Measurements from ENCODE around the gene B4GALT7. TPM values are rescaled to one million over a fixed set of nuclear protein-coding genes. Genes with fewer than 3 reads are reported as not detected.

Gene B4GALT7
- total RNA-seq, 1 experiment from 2014 or later: 26.3 TPM

DNA sequence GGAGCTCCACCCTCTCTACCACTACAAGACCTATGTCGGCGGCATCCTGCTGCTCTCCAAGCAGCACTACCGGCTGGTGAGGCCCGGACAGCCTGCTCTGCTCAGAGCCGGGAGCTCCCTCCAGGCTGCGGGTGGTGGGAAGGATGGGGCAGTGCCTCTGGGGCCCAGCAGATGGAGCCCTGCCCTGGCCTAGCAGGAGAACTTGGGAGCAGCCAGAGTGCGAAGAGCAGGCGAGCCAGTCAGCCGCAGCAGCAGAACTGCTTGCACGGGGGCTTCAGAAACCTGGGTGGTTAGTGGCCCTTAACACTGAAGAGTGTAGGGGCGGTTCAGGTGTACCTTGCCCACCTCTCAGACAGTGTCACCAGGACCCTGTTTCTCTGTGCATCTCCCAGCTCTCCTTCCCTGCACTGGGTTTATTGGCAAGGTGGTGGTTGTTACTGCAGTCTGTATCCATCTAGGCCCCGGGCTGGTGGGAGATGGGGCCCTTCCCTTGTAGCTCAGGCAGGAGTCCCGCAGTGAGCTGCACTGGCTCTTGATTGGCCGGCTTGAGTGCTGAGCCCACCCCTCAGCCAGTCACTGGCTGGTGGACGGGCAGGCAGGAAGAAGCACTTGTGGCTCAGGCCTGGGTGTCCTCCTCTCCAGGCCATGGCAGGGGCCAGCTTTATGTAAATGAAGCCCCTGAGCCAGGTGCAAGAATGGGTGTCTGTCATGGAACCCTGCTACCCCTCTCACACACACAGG is 7.7 kb downstream of the B4GALT7 start:
- no peaks in the 10 kb centered on the region for H3K9me3 Mint-ChIP-seq
- Histone ChIP-seq H3K18ac (ENCODE audit: insufficient read length, low read depth, low read length) (no peak overlapping the region), H2AK5ac (ENCODE audit: insufficient read length, low read length) (no peak overlapping the region), H4K20me1 (ENCODE audit: control insufficient read depth, insufficient read depth, insufficient read length) (no peaks in the 10 kb centered on the region), H3K27me3 (ENCODE audit: insufficient read depth, low read length) (no peaks in the 10 kb centered on the region), H3K27ac (ENCODE audit: insufficient read length, low read depth, low read length) (no peak overlapping the region), H3K14ac (ENCODE audit: insufficient read depth, low read length) (no peak overlapping the region; the same call in 1 of the 2 replicates), H3K23me2 (ENCODE audit: insufficient read length, low read depth, low read length, poor library complexity, severe bottlenecking) (no peaks in the 10 kb centered on the region), H4K91ac (ENCODE audit: insufficient read length, low read depth, low read length) (no peak overlapping the region), H3K79me1 (ENCODE audit: insufficient read depth, low read depth, low read length, poor library complexity, severe bottlenecking) (no peaks in the 10 kb centered on the region), H4K8ac (replicated peaks; ENCODE audit: insufficient read length, low read depth, low read length) (no peak overlapping the region), H2BK5ac (ENCODE audit: insufficient read length, low read length) (no peak overlapping the region), H2AFZ (ENCODE audit: low read length) (no peak overlapping the region), H3K4me2 (ENCODE audit: insufficient read depth, insufficient read length, low read length) (peak overlapping the region; percentile 3), H2BK120ac (ENCODE audit: low read depth, low read length, poor library complexity, severe bottlenecking) (no peak overlapping the region), H4K5ac (ENCODE audit: insufficient read length, low read depth, low read length) (no peak overlapping the region), H2BK12ac (ENCODE audit: insufficient read length, low read depth, low read length) (no peak overlapping the region), H3K9me3 (ENCODE audit: control insufficient read depth, low read depth, low read length) (no peaks in the 10 kb centered on the region), H3K9ac (ENCODE audit: extremely low read depth, insufficient read length, low read length) (no peak overlapping the region), H3K56ac (ENCODE audit: insufficient read length, low read depth, low read length) (no peak overlapping the region), H3K4ac (ENCODE audit: low read depth, low read length) (no peak overlapping the region), H3T11ph (ENCODE audit: low read length) (no peak overlapping the region), H2BK20ac (ENCODE audit: low read depth, low read length, poor library complexity, severe bottlenecking) (no peak overlapping the region), H2BK15ac (ENCODE audit: low read depth, low read length) (no peak overlapping the region), H3K23ac (ENCODE audit: insufficient read length, low read depth, low read length) (no peak overlapping the region), H3K79me2 (ENCODE audit: insufficient read depth, low read length) (no peaks in the 10 kb centered on the region), H3K4me1 (ENCODE audit: insufficient read depth, low read length) (no peaks in the 10 kb centered on the region; the same call in 1 of the 2 replicates)
- peak overlapping the region; percentile 73 to 95 (median 78); a peak in 5 of 7 replicates for H3K27ac Mint-ChIP-seq
- DNase-seq: peak; percentile 96
- WGBS (ENCODE audit: extremely low coverage, insufficient read length, low lambda C conversion rate): no CpG with 5 or more reads among the region's 15 CpGs
- no peak overlapping the region for H3K4me3 Mint-ChIP-seq
- H3K4me1 Mint-ChIP-seq: peaks cover 13 to 19% of the 10 kb centered on the region in 2 experiments
- TF ChIP-seq, protein P1, sequence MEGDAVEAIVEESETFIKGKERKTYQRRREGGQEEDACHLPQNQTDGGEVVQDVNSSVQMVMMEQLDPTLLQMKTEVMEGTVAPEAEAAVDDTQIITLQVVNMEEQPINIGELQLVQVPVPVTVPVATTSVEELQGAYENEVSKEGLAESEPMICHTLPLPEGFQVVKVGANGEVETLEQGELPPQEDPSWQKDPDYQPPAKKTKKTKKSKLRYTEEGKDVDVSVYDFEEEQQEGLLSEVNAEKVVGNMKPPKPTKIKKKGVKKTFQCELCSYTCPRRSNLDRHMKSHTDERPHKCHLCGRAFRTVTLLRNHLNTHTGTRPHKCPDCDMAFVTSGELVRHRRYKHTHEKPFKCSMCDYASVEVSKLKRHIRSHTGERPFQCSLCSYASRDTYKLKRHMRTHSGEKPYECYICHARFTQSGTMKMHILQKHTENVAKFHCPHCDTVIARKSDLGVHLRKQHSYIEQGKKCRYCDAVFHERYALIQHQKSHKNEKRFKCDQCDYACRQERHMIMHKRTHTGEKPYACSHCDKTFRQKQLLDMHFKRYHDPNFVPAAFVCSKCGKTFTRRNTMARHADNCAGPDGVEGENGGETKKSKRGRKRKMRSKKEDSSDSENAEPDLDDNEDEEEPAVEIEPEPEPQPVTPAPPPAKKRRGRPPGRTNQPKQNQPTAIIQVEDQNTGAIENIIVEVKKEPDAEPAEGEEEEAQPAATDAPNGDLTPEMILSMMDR (conservative IDR thresholded peaks at IDR 0.05): peak; percentile 95
- no peaks in the 10 kb centered on the region for H3K27me3 Mint-ChIP-seq (ENCODE audit: low read depth)
- peaks cover 2 to 27% (median 15%) of the 10 kb centered on the region in 3 experiments; a peak in 5 of 7 replicates for H3K36me3 Mint-ChIP-seq (ENCODE audit: insufficient read depth in 1 of 3, low read depth in 3 of 3)
